Measurements from ENCODE around the gene SP100.

DNA sequence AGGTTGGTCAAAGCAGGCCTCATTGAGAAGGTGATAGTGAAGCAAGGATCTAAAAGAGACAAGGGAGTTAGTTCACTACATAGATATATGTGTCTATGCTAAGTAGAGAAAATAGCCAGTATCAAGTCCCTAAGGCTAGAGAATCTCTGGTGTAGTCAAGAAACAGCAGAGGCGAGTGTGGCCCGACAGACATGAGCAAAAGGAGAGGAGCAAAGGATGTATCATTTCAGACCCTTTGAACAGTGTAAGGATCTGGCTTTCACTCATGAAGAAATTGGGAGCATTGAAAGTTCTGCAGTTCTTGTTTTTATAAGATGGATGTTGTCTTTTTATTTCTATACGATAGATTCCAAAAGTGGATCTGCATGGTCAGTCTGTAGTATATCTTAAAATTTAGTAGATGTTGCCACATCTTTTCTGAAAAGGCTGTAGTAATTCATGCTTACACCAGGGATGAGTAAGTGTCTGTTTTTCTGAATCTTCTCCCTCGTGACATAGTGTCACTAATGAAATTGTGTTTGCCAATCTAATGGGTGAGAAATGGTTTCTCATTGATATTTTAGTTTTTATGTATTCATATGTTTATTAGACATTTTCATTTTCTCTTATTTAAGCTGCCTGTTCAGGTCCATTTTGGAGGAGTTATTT lies 18.8 kb downstream of the SP100 start:
- TF ChIP-seq MIER3 (CRISPR knock-in tag; IDR thresholded peaks at IDR 0.05; ENCODE audit: borderline replicate concordance) (no peak), ZFX (CRISPR knock-in tag; IDR thresholded peaks at IDR 0.05; ENCODE audit: low read depth) (no peak), ZNF790 (CRISPR knock-in tag; IDR thresholded peaks at IDR 0.05; ENCODE audit: borderline replicate concordance) (no peak), TBP (CRISPR knock-in tag; IDR thresholded peaks at IDR 0.05) (no peak), CBX5 (CRISPR knock-in tag; IDR thresholded peaks at IDR 0.05; ENCODE audit: borderline replicate concordance) (no peak), POLR2A (IDR thresholded peaks at IDR 0.05; ENCODE audit: insufficient read depth in 1 of 2, low read depth in 2 of 2, low read length in 2 of 2) (no peak), TEAD3 (CRISPR knock-in tag; optimal IDR thresholded peaks at IDR 0.05; ENCODE audit: borderline replicate concordance) (no peak), EZH2 (conservative IDR thresholded peaks at IDR 0.05; ENCODE audit: low read depth, low read length) (no peak), ZNF12 (CRISPR knock-in tag; IDR thresholded peaks at IDR 0.05) (no peak), IKZF4 (CRISPR knock-in tag; IDR thresholded peaks at IDR 0.05; ENCODE audit: borderline replicate concordance, low read depth, not compliant biosample characterization) (no peak)
- TF ChIP-seq, protein P1, sequence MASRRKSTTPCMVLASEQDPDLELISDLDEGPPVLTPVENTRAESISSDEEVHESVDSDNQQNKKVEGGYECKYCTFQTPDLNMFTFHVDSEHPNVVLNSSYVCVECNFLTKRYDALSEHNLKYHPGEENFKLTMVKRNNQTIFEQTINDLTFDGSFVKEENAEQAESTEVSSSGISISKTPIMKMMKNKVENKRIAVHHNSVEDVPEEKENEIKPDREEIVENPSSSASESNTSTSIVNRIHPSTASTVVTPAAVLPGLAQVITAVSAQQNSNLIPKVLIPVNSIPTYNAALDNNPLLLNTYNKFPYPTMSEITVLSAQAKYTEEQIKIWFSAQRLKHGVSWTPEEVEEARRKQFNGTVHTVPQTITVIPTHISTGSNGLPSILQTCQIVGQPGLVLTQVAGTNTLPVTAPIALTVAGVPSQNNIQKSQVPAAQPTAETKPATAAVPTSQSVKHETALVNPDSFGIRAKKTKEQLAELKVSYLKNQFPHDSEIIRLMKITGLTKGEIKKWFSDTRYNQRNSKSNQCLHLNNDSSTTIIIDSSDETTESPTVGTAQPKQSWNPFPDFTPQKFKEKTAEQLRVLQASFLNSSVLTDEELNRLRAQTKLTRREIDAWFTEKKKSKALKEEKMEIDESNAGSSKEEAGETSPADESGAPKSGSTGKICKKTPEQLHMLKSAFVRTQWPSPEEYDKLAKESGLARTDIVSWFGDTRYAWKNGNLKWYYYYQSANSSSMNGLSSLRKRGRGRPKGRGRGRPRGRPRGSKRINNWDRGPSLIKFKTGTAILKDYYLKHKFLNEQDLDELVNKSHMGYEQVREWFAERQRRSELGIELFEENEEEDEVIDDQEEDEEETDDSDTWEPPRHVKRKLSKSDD (CRISPR knock-in tag; IDR thresholded peaks at IDR 0.05; ENCODE audit: low read depth), result no peak
- TF ChIP-seq, protein P2, sequence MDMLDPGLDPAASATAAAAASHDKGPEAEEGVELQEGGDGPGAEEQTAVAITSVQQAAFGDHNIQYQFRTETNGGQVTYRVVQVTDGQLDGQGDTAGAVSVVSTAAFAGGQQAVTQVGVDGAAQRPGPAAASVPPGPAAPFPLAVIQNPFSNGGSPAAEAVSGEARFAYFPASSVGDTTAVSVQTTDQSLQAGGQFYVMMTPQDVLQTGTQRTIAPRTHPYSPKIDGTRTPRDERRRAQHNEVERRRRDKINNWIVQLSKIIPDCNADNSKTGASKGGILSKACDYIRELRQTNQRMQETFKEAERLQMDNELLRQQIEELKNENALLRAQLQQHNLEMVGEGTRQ (IDR thresholded peaks at IDR 0.05; ENCODE audit: low read depth, low read length), result no peak
- TF ChIP-seq, protein P2 (CRISPR knock-in tag; IDR thresholded peaks at IDR 0.05; ENCODE audit: borderline replicate concordance), result no peak

Data from HepG2 (cell line).